KOPT-K1 (cell line): ENCODE data around the gene ALG12.
A peak's percentile ranks its signal among the peaks of the same experiment; 100 is the strongest.
"Not testable (repeated sequence)": the region's sequence is repeated elsewhere in the genome, so short reads cannot be mapped to it uniquely, and the experiment has no call there.

Experiments
- H3K27ac ChIP-seq: fragments of 200-600 bp; sonication (generic); 2 replicates; pipeline ENCODE4 v1.5.1; 2016; ENCODE audit warnings: antibody characterized with exemption, mild to moderate bottlenecking, low read depth, low read length; ENCODE audit not compliant: poor library complexity, severe bottlenecking
- H3K36me3 ChIP-seq: fragments of 200-600 bp; sonication (generic); 2 replicates; pipeline ENCODE4 v1.5.1; 2017; ENCODE audit warnings: antibody characterized with exemption, mild to moderate bottlenecking, low read length, moderate library complexity; ENCODE audit not compliant: insufficient read depth
- H3K9me3 ChIP-seq: fragments of 200-600 bp; sonication (generic); 2 replicates; pipeline ENCODE4 v1.5.1; 2017; ENCODE audit warnings: antibody characterized with exemption, low read length, mild to moderate bottlenecking; ENCODE audit not compliant: insufficient read depth, poor library complexity, severe bottlenecking

ALG12 gene

DNA sequence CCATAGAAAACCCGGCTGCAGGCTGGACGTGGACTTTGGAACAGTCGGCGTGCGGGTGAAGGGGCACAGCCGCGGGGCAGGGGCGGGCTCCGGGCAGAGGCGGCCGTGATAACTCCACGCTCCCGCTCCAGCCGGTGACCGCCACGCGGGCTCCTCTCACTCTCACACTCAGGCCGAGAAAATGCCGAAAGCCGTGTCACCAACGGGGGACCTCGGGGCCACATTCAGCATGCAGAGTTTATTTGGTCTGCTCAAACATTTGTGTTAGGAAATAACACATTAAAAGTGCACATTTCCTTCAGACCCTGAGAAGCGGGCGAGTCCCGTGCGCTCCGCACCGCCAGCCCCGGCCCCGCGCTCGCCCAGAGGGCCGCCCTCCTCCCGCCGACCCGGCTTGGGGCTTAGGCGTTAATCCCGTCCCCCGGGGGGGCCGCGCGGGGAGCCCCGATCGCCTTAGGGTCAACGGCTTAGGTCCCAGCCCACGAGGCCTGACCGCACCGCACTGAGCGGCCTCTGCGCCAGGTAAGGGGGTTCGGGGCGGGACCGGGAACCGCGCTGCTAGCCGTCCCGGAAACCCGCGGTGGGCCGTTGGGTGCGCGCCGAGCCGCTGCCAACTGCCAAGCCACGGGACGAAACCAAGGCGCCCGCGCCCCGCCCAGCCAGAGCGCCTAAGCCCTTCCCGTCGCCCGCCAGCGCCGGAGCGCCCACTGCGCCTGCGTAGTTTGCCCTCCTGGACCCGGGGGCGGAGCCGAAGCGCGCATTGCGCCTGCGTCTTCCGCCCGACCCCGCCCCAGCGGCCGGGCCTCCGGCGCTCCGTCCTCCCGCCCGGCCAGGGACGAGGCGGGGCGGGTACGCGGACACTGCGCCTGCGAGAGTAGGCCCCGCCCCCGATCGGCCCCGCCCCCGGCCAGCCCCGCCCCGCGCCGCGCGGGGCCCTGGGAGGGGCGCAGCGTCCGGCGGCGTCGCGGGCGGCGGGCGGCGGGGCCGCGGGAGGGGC, 65.0 kb downstream of the ALG12 start, which contains the start of gene ZBED4:
TSS of gene ZBED4 (plus strand) at position 947 of the 997 bp plus-strand sequence. CDS start 29,819 bp downstream, outside the sequence.
- H3K27ac ChIP-seq = peak within 1 kb of the TSS; percentile 100
- H3K9me3 ChIP-seq = no peaks in the 10 kb centered on the region
- peaks cover 9% of the 10 kb centered on the region; the same call in 1 of the 2 replicates for H3K36me3 ChIP-seq

GRCh38 chr22:49852568-49852897, 65.7 kb downstream of the ALG12 start:
- H3K36me3 ChIP-seq, H3K9me3 ChIP-seq: not testable (repeated sequence)
- H3K27ac ChIP-seq = peak overlapping the region; percentile 100

GRCh38 chr22:49850959-49851802, 67.1 kb downstream of the ALG12 start:
- peak overlapping the region; percentile 100 for H3K27ac ChIP-seq
- H3K9me3 ChIP-seq = no peaks in the 10 kb centered on the region

More at GRCh38 chr22:49850959-49851802, 67.1 kb downstream of the ALG12 start:
- H3K36me3 ChIP-seq = no peaks in the 10 kb centered on the region
